ENCODE results near the gene THADA.

The THADA gene

DNA sequence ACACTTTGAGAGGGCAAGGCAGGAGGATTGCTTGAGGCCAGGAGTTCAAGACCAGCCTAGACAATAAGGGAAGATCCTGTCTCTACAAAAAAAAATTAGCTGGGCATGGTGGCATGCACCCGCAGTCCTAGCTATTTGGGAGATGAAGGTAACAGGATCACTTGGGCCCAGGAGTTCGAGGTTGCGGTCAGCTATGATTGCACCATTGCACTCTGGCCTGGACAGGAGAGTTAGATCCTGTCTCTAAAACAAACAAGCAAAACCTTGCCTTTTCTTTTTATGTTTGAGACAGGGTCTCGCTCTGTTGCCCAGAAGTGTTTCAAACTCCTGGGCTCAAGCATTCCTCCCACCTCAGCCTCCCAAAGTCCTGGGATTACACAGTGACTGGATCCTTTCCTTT lies 14.5 kb upstream of the THADA start:
- Histone ChIP-seq H3K27ac (replicated peaks) (no peak overlapping the region), H3K27me3 (ENCODE audit: insufficient read depth, poor library complexity, severe bottlenecking) (no peaks in the 10 kb centered on the region), H3K4me3 (replicated peaks; ENCODE audit: insufficient read depth, low read length) (no peak overlapping the region)
- no peak for DNase-seq (ENCODE audit: low read depth in 1 of 2, low spot score in 1 of 2)
- TF ChIP-seq SPI1 (IDR thresholded peaks at IDR 0.05; ENCODE audit: borderline replicate concordance, low read depth) (no peak), POLR2AphosphoS5 (IDR thresholded peaks at IDR 0.05; ENCODE audit: low read depth) (no peak)

DNA sequence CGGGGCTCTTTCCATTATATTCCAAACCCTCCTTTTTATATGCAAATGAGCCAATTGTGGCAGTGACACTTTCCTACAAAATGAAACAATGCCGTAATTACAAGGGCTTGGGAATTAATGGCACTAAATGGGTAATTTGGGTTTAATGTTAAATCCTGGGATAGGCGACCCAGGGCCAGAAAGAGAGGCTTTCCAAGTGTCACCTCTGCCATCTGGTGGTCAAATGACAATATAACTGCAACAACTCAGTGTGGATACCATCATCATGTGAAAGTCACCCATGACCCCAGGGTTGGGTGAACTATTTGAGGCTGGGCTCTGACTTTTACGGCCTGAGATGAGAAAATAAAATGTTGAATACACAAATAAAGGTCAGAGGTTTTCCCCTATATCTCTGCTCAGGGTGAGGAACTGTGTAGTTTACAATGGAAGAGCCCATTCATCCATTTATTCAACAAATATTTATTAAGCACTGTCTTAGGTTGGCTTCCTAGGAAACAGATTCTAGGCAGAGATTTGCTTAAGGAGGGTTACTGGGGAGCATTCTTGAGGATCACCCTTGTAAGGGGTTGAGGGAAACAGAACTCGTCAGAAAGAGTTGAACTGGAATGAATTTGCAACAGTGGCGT lies 13.6 kb upstream of the THADA start:
- no peak overlapping the region for H3K27ac ChIP-seq (replicated peaks)
- DNase-seq (ENCODE audit: low read depth in 1 of 2, low spot score in 1 of 2) = peak in 1 of 2 experiments; percentile 45
- TF ChIP-seq SPI1 (IDR thresholded peaks at IDR 0.05; ENCODE audit: borderline replicate concordance, low read depth) (no peak), POLR2AphosphoS5 (IDR thresholded peaks at IDR 0.05; ENCODE audit: low read depth) (no peak), GABPA (IDR thresholded peaks at IDR 0.05; ENCODE audit: low read depth) (no peak)
- TF ChIP-seq, protein P1, sequence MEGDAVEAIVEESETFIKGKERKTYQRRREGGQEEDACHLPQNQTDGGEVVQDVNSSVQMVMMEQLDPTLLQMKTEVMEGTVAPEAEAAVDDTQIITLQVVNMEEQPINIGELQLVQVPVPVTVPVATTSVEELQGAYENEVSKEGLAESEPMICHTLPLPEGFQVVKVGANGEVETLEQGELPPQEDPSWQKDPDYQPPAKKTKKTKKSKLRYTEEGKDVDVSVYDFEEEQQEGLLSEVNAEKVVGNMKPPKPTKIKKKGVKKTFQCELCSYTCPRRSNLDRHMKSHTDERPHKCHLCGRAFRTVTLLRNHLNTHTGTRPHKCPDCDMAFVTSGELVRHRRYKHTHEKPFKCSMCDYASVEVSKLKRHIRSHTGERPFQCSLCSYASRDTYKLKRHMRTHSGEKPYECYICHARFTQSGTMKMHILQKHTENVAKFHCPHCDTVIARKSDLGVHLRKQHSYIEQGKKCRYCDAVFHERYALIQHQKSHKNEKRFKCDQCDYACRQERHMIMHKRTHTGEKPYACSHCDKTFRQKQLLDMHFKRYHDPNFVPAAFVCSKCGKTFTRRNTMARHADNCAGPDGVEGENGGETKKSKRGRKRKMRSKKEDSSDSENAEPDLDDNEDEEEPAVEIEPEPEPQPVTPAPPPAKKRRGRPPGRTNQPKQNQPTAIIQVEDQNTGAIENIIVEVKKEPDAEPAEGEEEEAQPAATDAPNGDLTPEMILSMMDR (IDR thresholded peaks at IDR 0.05; ENCODE audit: insufficient read depth, low read length) = peak; percentile 57
- TF ChIP-seq, protein P2, sequence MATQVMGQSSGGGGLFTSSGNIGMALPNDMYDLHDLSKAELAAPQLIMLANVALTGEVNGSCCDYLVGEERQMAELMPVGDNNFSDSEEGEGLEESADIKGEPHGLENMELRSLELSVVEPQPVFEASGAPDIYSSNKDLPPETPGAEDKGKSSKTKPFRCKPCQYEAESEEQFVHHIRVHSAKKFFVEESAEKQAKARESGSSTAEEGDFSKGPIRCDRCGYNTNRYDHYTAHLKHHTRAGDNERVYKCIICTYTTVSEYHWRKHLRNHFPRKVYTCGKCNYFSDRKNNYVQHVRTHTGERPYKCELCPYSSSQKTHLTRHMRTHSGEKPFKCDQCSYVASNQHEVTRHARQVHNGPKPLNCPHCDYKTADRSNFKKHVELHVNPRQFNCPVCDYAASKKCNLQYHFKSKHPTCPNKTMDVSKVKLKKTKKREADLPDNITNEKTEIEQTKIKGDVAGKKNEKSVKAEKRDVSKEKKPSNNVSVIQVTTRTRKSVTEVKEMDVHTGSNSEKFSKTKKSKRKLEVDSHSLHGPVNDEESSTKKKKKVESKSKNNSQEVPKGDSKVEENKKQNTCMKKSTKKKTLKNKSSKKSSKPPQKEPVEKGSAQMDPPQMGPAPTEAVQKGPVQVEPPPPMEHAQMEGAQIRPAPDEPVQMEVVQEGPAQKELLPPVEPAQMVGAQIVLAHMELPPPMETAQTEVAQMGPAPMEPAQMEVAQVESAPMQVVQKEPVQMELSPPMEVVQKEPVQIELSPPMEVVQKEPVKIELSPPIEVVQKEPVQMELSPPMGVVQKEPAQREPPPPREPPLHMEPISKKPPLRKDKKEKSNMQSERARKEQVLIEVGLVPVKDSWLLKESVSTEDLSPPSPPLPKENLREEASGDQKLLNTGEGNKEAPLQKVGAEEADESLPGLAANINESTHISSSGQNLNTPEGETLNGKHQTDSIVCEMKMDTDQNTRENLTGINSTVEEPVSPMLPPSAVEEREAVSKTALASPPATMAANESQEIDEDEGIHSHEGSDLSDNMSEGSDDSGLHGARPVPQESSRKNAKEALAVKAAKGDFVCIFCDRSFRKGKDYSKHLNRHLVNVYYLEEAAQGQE (IDR thresholded peaks at IDR 0.05; ENCODE audit: insufficient replicate concordance, low read depth) = no peak
- no peak overlapping the region for H3K4me3 ChIP-seq (replicated peaks; ENCODE audit: insufficient read depth, low read length)
- no peaks in the 10 kb centered on the region for H3K27me3 ChIP-seq (ENCODE audit: insufficient read depth, poor library complexity, severe bottlenecking)

DNA sequence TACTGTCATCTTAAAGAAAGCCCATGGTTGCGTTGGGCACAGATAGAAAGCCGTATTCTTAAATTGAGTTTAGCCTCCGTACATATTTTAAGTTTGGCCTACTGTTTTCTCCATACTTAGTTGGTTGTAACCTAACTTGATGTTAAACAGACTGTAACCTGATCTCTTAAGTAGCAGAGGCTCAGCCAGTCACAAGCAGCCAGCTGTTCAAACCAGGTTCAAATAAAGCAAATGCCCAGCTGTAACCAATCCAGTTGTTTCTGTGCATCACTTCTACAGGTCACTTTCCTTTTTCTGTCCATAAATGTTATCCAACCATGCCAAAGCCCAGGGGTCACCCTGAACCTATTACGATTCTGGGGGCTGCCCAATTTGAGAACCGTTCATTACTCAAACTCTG lies 10.0 kb upstream of the THADA start:
- TF ChIP-seq, protein P2 (IDR thresholded peaks at IDR 0.05; ENCODE audit: insufficient replicate concordance, low read depth) = no peak
- TF ChIP-seq SPI1 (IDR thresholded peaks at IDR 0.05; ENCODE audit: borderline replicate concordance, low read depth) = no peak
- TF ChIP-seq GABPA (IDR thresholded peaks at IDR 0.05; ENCODE audit: low read depth) = no peak
- TF ChIP-seq, protein P1 (IDR thresholded peaks at IDR 0.05; ENCODE audit: insufficient read depth, low read length) = no peak
- TF ChIP-seq POLR2AphosphoS5 (IDR thresholded peaks at IDR 0.05; ENCODE audit: low read depth) = no peak
- no peak for DNase-seq (ENCODE audit: low read depth in 1 of 2, low spot score in 1 of 2)

DNA sequence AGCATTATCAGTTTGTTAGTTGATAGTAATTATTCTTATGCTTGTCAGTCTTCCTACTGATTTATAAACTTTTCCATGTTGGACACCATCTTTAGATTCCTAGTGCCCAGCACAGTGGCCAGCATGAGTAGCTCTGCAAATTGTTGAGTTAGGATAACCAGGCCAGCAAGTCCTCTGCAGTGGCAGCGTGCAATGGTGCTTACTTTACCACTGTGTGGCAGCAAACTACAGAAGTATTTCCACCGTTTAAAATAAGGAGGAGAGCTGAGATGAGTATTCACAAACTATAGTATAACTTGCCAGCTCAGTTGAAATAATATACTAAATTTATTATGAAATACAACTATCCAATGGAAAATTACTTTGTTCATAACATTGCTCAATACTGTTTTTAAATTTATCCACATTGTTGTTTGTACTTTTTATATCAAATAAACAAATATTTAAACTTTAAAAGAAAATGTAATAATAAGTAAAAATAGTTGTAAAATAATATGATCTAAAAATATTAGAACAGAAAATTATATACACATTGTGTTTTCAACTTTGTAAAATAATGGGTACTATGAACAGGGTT lies 9.3 kb upstream of the THADA start:
- Histone ChIP-seq H3K27ac (replicated peaks) (no peak overlapping the region), H3K27me3 (ENCODE audit: insufficient read depth, poor library complexity, severe bottlenecking) (no peaks in the 10 kb centered on the region), H3K4me3 (replicated peaks; ENCODE audit: insufficient read depth, low read length) (no peak overlapping the region)
- TF ChIP-seq, protein P2 (IDR thresholded peaks at IDR 0.05; ENCODE audit: insufficient replicate concordance, low read depth) = no peak
- TF ChIP-seq, protein P1 (IDR thresholded peaks at IDR 0.05; ENCODE audit: insufficient read depth, low read length) = peak; percentile 44
- peak in 1 of 2 experiments; percentile 55 for DNase-seq (ENCODE audit: low read depth in 1 of 2, low spot score in 1 of 2)

More for the DNA sequence above, 10.0 kb upstream of the THADA start:
- H3K4me3 ChIP-seq (replicated peaks; ENCODE audit: insufficient read depth, low read length) = no peak overlapping the region
- no peak overlapping the region for H3K27ac ChIP-seq (replicated peaks)
- H3K27me3 ChIP-seq (ENCODE audit: insufficient read depth, poor library complexity, severe bottlenecking) = no peaks in the 10 kb centered on the region

Measured in HL-60 (cell line).